H9 (cell line): Measurements from ENCODE around the gene B3GALT5. TPM values are rescaled to one million over a fixed set of nuclear protein-coding genes. Genes with fewer than 3 reads are reported as not detected.

Source experiments
- DNase-seq: peaks from one replicate; pipeline ENCODE4 v3.0.0-alpha.2; 2017
- H2AFZ ChIP-seq: one replicate; pipeline ENCODE4 v1.6.1; 2013; ENCODE audit warnings: mild to moderate bottlenecking, low read length, control low read depth, moderate library complexity
- H2AK5ac ChIP-seq: 2 replicates; pipeline ENCODE4 v1.6.1; 2013; ENCODE audit warnings: low read length, control low read depth, mixed read lengths; ENCODE audit not compliant: insufficient read length
- H2BK120ac ChIP-seq: one replicate; pipeline ENCODE4 v1.6.1; 2013; ENCODE audit warnings: low read depth, mild to moderate bottlenecking, low read length, control low read depth, inconsistent platforms; ENCODE audit not compliant: poor library complexity, severe bottlenecking
- H2BK12ac ChIP-seq: 2 replicates; pipeline ENCODE4 v1.6.1; 2013; ENCODE audit warnings: low read length, control low read depth, mixed read lengths, low read depth; ENCODE audit not compliant: insufficient read length
- H2BK15ac ChIP-seq: 2 replicates; pipeline ENCODE4 v1.6.1; 2013; ENCODE audit warnings: low read depth, low read length, control low read depth
- H2BK20ac ChIP-seq: one replicate; pipeline ENCODE4 v1.6.1; 2013; ENCODE audit warnings: low read depth, mild to moderate bottlenecking, low read length, control low read depth, inconsistent platforms; ENCODE audit not compliant: poor library complexity, severe bottlenecking
- H2BK5ac ChIP-seq: 2 replicates; pipeline ENCODE4 v1.6.1; 2013; ENCODE audit warnings: low read length, control low read depth, mixed read lengths; ENCODE audit not compliant: insufficient read length
- H3K14ac ChIP-seq: 2 replicates; pipeline ENCODE4 v1.6.1; 2013; ENCODE audit warnings: low read length, control low read depth; ENCODE audit not compliant: insufficient read depth
- H3K18ac ChIP-seq: 2 replicates; pipeline ENCODE4 v1.6.1; 2013; ENCODE audit warnings: low read depth, mild to moderate bottlenecking, mixed read lengths, low read length, control low read depth; ENCODE audit not compliant: insufficient read length
- H3K23ac ChIP-seq: 2 replicates; pipeline ENCODE4 v1.6.1; 2013; ENCODE audit warnings: low read length, control low read depth, mixed read lengths, low read depth; ENCODE audit not compliant: insufficient read length
- H3K23me2 ChIP-seq: 2 replicates; pipeline ENCODE4 v1.6.1; 2013; ENCODE audit warnings: low read depth, mild to moderate bottlenecking, mixed read lengths, low read length, control low read depth; ENCODE audit not compliant: insufficient read length, poor library complexity, severe bottlenecking
- H3K27ac ChIP-seq: 2 replicates; pipeline ENCODE4 v1.5.1; 2013; ENCODE audit warnings: low read length, control low read depth, mixed read lengths, low read depth; ENCODE audit not compliant: insufficient read length
- H3K27me3 ChIP-seq: 2 replicates; pipeline ENCODE4 v1.6.1; 2013; ENCODE audit warnings: low read length, control low read depth, inconsistent platforms; ENCODE audit not compliant: insufficient read depth
- H3K4ac ChIP-seq: 2 replicates; pipeline ENCODE4 v1.6.1; 2013; ENCODE audit warnings: low read depth, mild to moderate bottlenecking, control low read depth, inconsistent platforms, low read length, moderate library complexity
- H3K4me1 ChIP-seq: 2 replicates; pipeline ENCODE4 v1.6.1; 2013; ENCODE audit warnings: low read length, control low read depth, inconsistent platforms; ENCODE audit not compliant: insufficient read depth
- H3K4me2 ChIP-seq: 2 replicates; pipeline ENCODE4 v1.6.1; 2013; ENCODE audit warnings: low read length, control low read depth, mixed read lengths; ENCODE audit not compliant: insufficient read length, insufficient read depth
- H3K56ac ChIP-seq: 2 replicates; pipeline ENCODE4 v1.6.1; 2013; ENCODE audit warnings: low read depth, mild to moderate bottlenecking, mixed read lengths, low read length, control low read depth; ENCODE audit not compliant: insufficient read length
- H3K79me1 ChIP-seq: 2 replicates; pipeline ENCODE4 v1.6.1; 2013; ENCODE audit warnings: low read depth, mild to moderate bottlenecking, moderate library complexity, low read length, control low read depth, inconsistent platforms; ENCODE audit not compliant: insufficient read depth, poor library complexity, severe bottlenecking
- H3K79me2 ChIP-seq: 2 replicates; pipeline ENCODE4 v1.6.1; 2013; ENCODE audit warnings: low read length, control low read depth, inconsistent platforms; ENCODE audit not compliant: insufficient read depth
- H3K9ac ChIP-seq: 2 replicates; pipeline ENCODE4 v1.6.1; 2013; ENCODE audit warnings: low read length, control low read depth, mixed read lengths; ENCODE audit not compliant: insufficient read length; ENCODE audit errors: extremely low read depth
- H3K9me3 ChIP-seq: one replicate; pipeline ENCODE4 v1.6.1; 2013; ENCODE audit warnings: low read depth, low read length, inconsistent platforms; ENCODE audit not compliant: control insufficient read depth
- H3T11ph ChIP-seq: one replicate; pipeline ENCODE4 v1.6.1; 2013; ENCODE audit warnings: mild to moderate bottlenecking, low read length, control low read depth, inconsistent platforms
- H4K20me1 ChIP-seq: one replicate; pipeline ENCODE4 v1.6.1; 2013; ENCODE audit not compliant: control insufficient read depth, insufficient read length, insufficient read depth
- H4K5ac ChIP-seq: 2 replicates; pipeline ENCODE4 v1.6.1; 2013; ENCODE audit warnings: low read depth, mild to moderate bottlenecking, mixed read lengths, low read length, control low read depth; ENCODE audit not compliant: insufficient read length
- H4K8ac ChIP-seq: replicated peaks from 2 replicates; pipeline ENCODE4 v1.6.1; 2013; ENCODE audit warnings: low read length, control low read depth, mixed read lengths, low read depth; ENCODE audit not compliant: insufficient read length
- H4K91ac ChIP-seq: 2 replicates; pipeline ENCODE4 v1.6.1; 2013; ENCODE audit warnings: low read depth, mild to moderate bottlenecking, moderate library complexity, mixed read lengths, low read length, control low read depth; ENCODE audit not compliant: insufficient read length
- H3K27ac Mint-ChIP-seq, 3 experiments: 2 replicates in 2 of 3; 3 replicates in 1 of 3; pipeline ENCODE4 v1.8.0; 2020 to 2021; ENCODE audit warnings: mixed read lengths in 3 of 3, mild to moderate bottlenecking in 1 of 3, moderate library complexity in 1 of 3
- H3K27me3 Mint-ChIP-seq: 2 replicates; pipeline ENCODE4 v1.8.0; 2021; ENCODE audit warnings: low read depth, mild to moderate bottlenecking, moderate library complexity, mixed read lengths
- H3K36me3 Mint-ChIP-seq, 3 experiments: 2 replicates in 2 of 3; 3 replicates in 1 of 3; pipeline ENCODE4 v1.8.0; 2020 to 2021; ENCODE audit warnings: low read depth in 3 of 3, mixed read lengths in 3 of 3; ENCODE audit not compliant: insufficient read depth in 1 of 3
- H3K4me1 Mint-ChIP-seq, 2 experiments: 2 replicates each; pipeline ENCODE4 v1.8.0; 2020; ENCODE audit warnings: mixed read lengths in 2 of 2
- H3K4me3 Mint-ChIP-seq, 2 experiments: 2 replicates in 1 of 2; 3 replicates in 1 of 2; pipeline ENCODE4 v1.8.0; 2020 to 2021; ENCODE audit warnings: mild to moderate bottlenecking in 2 of 2, mixed read lengths in 2 of 2, moderate library complexity in 1 of 2
- H3K9me3 Mint-ChIP-seq, 2 experiments: 2 replicates in 1 of 2; 3 replicates in 1 of 2; pipeline ENCODE4 v1.8.0; 2020; ENCODE audit warnings: mild to moderate bottlenecking in 2 of 2, mixed read lengths in 2 of 2, moderate library complexity in 1 of 2
- WGBS: extraction: QIAGEN DNeasy Blood & Tissue Kit; methylation state at CpG from one replicate; pipeline ENCODE4 v1.1.7; 2013; ENCODE audit warnings: missing lambda C conversion rate, low lambda C conversion rate, mixed read lengths; ENCODE audit not compliant: insufficient read length; ENCODE audit errors: extremely low coverage; 5-methylcytosine and 5-hydroxymethylcytosine counted together
- total RNA-seq: library from RNA; stranded (reverse); gene quantifications from 2 replicates; pipeline ENCODE4 v1.2.1, GENCODE V29; 2021
- TF ChIP-seq, protein P1 (sequence below): fragments of 200-600 bp; sonication (generic); conservative IDR thresholded peaks from 3 replicates; pipeline ENCODE4 v1.8.0; 2021; ENCODE audit warnings: antibody characterized with exemption, mild to moderate bottlenecking

Gene B3GALT5
- total RNA-seq, 1 experiment from 2014 or later = 24.7 TPM

DNA sequence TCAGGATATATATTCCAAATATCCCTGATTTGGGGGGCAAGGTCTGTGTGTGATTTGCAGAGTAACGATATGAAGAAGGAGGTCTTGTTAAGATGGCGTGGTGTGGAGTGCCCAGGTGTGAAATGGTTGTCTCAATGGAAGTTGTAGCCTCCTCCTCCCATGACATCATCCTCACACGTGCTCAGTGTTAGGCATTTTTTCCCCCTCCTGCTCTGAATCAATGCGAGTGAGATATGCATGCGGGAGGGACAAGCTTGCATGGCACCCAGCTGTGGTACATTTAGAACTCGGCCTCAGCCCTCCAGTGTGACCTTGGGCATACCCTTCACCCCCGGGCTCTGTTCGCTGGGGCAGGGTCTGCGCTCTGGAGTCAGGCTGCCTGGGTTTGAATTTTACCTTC is 55.6 kb downstream of the B3GALT5 start:
- no peak overlapping the region for H2BK120ac ChIP-seq
- no peak overlapping the region for H2AK5ac ChIP-seq
- Mint-ChIP-seq H3K4me3 (no peak overlapping the region), H3K4me1 (peaks cover 15 to 19% of the 10 kb centered on the region in 2 experiments; a peak in 3 of 4 replicates), H3K27ac (no peak overlapping the region), H3K36me3 (peaks cover 42 to 55% (median 45%) of the 10 kb centered on the region in 3 experiments), H3K27me3 (no peaks in the 10 kb centered on the region; the same call in 1 of the 2 replicates), H3K9me3 (no peaks in the 10 kb centered on the region)
- no peaks in the 10 kb centered on the region; the same call in 1 of the 2 replicates for H3K4me1 ChIP-seq
- H4K5ac ChIP-seq = no peak overlapping the region
- H3K56ac ChIP-seq = no peak overlapping the region
- H3K23ac ChIP-seq = no peak overlapping the region
- peaks cover 2% of the 10 kb centered on the region for H3K79me1 ChIP-seq
- no peak overlapping the region for H3K18ac ChIP-seq
- H2BK12ac ChIP-seq = no peak overlapping the region
- H3K9me3 ChIP-seq = no peaks in the 10 kb centered on the region
- H3T11ph ChIP-seq = no peak overlapping the region
- no peak overlapping the region for H2BK5ac ChIP-seq
- H3K79me2 ChIP-seq = no peaks in the 10 kb centered on the region
- H3K4me2 ChIP-seq = no peak overlapping the region
- no peak overlapping the region for H4K91ac ChIP-seq
- TF ChIP-seq, protein P1, sequence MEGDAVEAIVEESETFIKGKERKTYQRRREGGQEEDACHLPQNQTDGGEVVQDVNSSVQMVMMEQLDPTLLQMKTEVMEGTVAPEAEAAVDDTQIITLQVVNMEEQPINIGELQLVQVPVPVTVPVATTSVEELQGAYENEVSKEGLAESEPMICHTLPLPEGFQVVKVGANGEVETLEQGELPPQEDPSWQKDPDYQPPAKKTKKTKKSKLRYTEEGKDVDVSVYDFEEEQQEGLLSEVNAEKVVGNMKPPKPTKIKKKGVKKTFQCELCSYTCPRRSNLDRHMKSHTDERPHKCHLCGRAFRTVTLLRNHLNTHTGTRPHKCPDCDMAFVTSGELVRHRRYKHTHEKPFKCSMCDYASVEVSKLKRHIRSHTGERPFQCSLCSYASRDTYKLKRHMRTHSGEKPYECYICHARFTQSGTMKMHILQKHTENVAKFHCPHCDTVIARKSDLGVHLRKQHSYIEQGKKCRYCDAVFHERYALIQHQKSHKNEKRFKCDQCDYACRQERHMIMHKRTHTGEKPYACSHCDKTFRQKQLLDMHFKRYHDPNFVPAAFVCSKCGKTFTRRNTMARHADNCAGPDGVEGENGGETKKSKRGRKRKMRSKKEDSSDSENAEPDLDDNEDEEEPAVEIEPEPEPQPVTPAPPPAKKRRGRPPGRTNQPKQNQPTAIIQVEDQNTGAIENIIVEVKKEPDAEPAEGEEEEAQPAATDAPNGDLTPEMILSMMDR = no peak
- no peaks in the 10 kb centered on the region for H3K27me3 ChIP-seq
- H4K8ac ChIP-seq = no peak overlapping the region
- H2BK15ac ChIP-seq = no peak overlapping the region
- no peaks in the 10 kb centered on the region for H4K20me1 ChIP-seq
- no peak overlapping the region for H2AFZ ChIP-seq
- H3K9ac ChIP-seq = no peak overlapping the region
- no peak overlapping the region for H3K4ac ChIP-seq
- no CpG with 5 or more reads among the region's 9 CpGs for WGBS
- no peak overlapping the region for H3K27ac ChIP-seq
- H2BK20ac ChIP-seq = no peak overlapping the region
- peak; percentile 18 for DNase-seq
- H3K23me2 ChIP-seq = no peaks in the 10 kb centered on the region
- H3K14ac ChIP-seq = no peak overlapping the region
